ENCODE measurements around the gene SOX15.

GRCh38 chr17:7538891-7539545 is 50.9 kb downstream of the SOX15 start:
- TF ChIP-seq PPARA (CRISPR knock-in tag; IDR thresholded peaks at IDR 0.05; ENCODE audit: borderline replicate concordance) (no peak), ZFP30 (CRISPR knock-in tag; IDR thresholded peaks at IDR 0.05) (no peak), OSR1 (CRISPR knock-in tag; IDR thresholded peaks at IDR 0.05) (no peak), ARNTL (CRISPR knock-in tag; IDR thresholded peaks at IDR 0.05; ENCODE audit: borderline replicate concordance, low read depth) (no peak), ZNF70 (CRISPR knock-in tag; IDR thresholded peaks at IDR 0.05) (no peak), ZFP3 (CRISPR knock-in tag; IDR thresholded peaks at IDR 0.05) (no peak), ESRRG (CRISPR knock-in tag; IDR thresholded peaks at IDR 0.05) (no peak)
- TF ChIP-seq, protein P1, sequence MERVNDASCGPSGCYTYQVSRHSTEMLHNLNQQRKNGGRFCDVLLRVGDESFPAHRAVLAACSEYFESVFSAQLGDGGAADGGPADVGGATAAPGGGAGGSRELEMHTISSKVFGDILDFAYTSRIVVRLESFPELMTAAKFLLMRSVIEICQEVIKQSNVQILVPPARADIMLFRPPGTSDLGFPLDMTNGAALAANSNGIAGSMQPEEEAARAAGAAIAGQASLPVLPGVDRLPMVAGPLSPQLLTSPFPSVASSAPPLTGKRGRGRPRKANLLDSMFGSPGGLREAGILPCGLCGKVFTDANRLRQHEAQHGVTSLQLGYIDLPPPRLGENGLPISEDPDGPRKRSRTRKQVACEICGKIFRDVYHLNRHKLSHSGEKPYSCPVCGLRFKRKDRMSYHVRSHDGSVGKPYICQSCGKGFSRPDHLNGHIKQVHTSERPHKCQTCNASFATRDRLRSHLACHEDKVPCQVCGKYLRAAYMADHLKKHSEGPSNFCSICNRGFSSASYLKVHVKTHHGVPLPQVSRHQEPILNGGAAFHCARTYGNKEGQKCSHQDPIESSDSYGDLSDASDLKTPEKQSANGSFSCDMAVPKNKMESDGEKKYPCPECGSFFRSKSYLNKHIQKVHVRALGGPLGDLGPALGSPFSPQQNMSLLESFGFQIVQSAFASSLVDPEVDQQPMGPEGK (CRISPR knock-in tag; IDR thresholded peaks at IDR 0.05; ENCODE audit: borderline replicate concordance), result no peak
- TF ChIP-seq, protein P2, sequence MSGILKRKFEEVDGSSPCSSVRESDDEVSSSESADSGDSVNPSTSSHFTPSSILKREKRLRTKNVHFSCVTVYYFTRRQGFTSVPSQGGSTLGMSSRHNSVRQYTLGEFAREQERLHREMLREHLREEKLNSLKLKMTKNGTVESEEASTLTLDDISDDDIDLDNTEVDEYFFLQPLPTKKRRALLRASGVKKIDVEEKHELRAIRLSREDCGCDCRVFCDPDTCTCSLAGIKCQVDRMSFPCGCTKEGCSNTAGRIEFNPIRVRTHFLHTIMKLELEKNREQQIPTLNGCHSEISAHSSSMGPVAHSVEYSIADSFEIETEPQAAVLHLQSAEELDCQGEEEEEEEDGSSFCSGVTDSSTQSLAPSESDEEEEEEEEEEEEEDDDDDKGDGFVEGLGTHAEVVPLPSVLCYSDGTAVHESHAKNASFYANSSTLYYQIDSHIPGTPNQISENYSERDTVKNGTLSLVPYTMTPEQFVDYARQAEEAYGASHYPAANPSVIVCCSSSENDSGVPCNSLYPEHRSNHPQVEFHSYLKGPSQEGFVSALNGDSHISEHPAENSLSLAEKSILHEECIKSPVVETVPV (CRISPR knock-in tag; IDR thresholded peaks at IDR 0.05), result no peak
- TF ChIP-seq, protein P3, sequence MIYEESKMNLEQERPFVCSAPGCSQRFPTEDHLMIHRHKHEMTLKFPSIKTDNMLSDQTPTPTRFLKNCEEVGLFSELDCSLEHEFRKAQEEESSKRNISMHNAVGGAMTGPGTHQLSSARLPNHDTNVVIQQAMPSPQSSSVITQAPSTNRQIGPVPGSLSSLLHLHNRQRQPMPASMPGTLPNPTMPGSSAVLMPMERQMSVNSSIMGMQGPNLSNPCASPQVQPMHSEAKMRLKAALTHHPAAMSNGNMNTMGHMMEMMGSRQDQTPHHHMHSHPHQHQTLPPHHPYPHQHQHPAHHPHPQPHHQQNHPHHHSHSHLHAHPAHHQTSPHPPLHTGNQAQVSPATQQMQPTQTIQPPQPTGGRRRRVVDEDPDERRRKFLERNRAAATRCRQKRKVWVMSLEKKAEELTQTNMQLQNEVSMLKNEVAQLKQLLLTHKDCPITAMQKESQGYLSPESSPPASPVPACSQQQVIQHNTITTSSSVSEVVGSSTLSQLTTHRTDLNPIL (CRISPR knock-in tag; IDR thresholded peaks at IDR 0.05; ENCODE audit: low read depth), result no peak
- TF ChIP-seq, protein P4, sequence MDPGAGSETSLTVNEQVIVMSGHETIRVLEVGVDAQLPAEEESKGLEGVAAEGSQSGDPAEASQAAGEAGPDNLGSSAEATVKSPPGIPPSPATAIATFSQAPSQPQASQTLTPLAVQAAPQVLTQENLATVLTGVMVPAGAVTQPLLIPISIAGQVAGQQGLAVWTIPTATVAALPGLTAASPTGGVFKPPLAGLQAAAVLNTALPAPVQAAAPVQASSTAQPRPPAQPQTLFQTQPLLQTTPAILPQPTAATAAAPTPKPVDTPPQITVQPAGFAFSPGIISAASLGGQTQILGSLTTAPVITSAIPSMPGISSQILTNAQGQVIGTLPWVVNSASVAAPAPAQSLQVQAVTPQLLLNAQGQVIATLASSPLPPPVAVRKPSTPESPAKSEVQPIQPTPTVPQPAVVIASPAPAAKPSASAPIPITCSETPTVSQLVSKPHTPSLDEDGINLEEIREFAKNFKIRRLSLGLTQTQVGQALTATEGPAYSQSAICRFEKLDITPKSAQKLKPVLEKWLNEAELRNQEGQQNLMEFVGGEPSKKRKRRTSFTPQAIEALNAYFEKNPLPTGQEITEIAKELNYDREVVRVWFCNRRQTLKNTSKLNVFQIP (CRISPR knock-in tag; IDR thresholded peaks at IDR 0.05; ENCODE audit: borderline replicate concordance, low read depth), result no peak
